Transverse colon (tissue), 3 donors: Measurements from ENCODE around the gene RBBP5.

Source experiments
- CTCF ChIP-seq, 5 experiments: fragments of 200-600 bp in 3 of 5; fragments of 450-650 bp in 2 of 5; sonication (generic) in 3 of 5; IDR thresholded peaks; 1 replicate in 2 of 5; 2 replicates in 3 of 5; pipeline ENCODE4 v1.5.1; 2016 to 2017; ENCODE audit warnings: antibody characterized with exemption in 5 of 5, inconsistent platforms in 3 of 5, mild to moderate bottlenecking in 2 of 5, moderate library complexity in 1 of 5
- EP300 ChIP-seq: sonication (generic); formaldehyde crosslinking; IDR thresholded peaks from one replicate; pipeline ENCODE4 v1.6.1; 2017; ENCODE audit warnings: antibody characterized with exemption, low read depth
- POLR2A ChIP-seq: fragments of 450-650 bp; IDR thresholded peaks from one replicate; pipeline ENCODE4 v1.6.1; 2016; ENCODE audit warnings: antibody characterized with exemption, mild to moderate bottlenecking, moderate library complexity

- TF ChIP-seq CTCF (IDR thresholded peaks at IDR 0.05): no peak
- TF ChIP-seq EP300: no peak
- TF ChIP-seq POLR2A: no peak
These were observed 18.3 kb upstream of the RBBP5 start for GRCh38 chr1:205140113-205140512.
